SK-N-MC (cell line): ENCODE results near the gene SULT1A2.

ENCODE experiments used
- EZH2 ChIP-seq: fragments of 200-600 bp; sonication (generic); IDR thresholded peaks from one replicate; pipeline ENCODE4 v1.6.1; 2017; ENCODE audit warnings: antibody characterized with exemption
- FOXP2 ChIP-seq: optimal IDR thresholded peaks from 2 replicates; pipeline ENCODE3; 2011; ENCODE audit warnings: mild to moderate bottlenecking, moderate library complexity; ENCODE audit not compliant: insufficient read depth; ENCODE audit errors: extremely low read length, control extremely low read depth
- POLR2AphosphoS5 ChIP-seq: IDR thresholded peaks from 2 replicates; pipeline ENCODE4 v1.6.1; 2012; ENCODE audit warnings: mild to moderate bottlenecking, low read depth, low read length, borderline replicate concordance

DNA sequence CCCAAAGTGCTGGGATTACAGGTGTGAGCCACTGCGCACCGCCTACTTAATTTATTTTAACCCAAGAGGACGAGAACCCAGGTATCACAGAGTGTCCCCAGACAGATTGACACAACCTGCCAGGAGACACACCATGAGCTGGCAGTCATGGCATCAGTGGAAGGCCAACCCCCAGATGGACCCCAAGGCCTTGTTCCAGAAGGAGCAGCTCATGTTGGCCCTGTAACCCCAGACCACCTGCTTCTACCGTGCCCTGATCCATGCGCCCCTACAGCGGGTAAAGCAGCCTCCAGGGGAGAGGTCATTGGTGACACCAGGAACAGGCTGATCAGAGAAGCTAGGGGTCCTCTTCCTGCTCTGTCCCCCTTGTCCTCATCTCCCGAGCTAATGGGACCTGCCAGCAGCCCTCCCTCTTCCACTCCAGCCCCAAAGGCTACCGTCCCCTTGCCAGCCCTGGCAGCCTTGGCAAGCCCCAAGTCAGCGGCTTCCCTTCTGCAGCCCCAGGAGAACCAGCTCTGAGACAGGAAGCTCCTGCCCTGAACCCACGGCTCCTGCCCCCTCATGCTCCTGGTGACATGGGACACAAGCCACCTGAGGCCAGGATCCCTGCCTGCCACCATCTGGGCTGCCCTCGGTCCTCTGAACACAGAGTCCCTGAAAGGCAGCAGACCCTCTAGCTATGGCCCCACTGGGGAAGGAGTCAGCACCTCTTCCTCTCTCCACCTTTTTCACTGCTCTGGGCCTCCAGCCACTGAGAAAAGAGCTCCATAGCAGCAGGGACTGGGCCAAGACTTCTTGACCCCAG, 6.7 kb upstream of the SULT1A2 start:
- TF ChIP-seq EZH2 (no peak), POLR2AphosphoS5 (no peak), FOXP2 (no peak)
